ENCODE results near the gene RNLS. TPM values are rescaled to one million over a fixed set of nuclear protein-coding genes. Genes with fewer than 3 reads are reported as not detected.

RNLS gene
- total RNA-seq, 2 donors from 2014 or later: 21.7 to 31.8 TPM

- Histone ChIP-seq H3K27me3 (replicated peaks; ENCODE audit: insufficient read depth) (no peaks in the 10 kb centered on the region), H3K9me3 (no peaks in the 10 kb centered on the region), H3K27ac (no peak overlapping the region), H3K36me3 (no peaks in the 10 kb centered on the region), H3K4me1 (replicated peaks) (no peaks in the 10 kb centered on the region), H3K4me3 (no peak overlapping the region)
- WGBS: 41% methylated on average over 1 of the region's 1 CpG
- DNase-seq (ENCODE audit: low spot score): no peak
- intact Hi-C loops (cut with DNase I): no loop called here
- TF ChIP-seq POLR2AphosphoS5 (IDR thresholded peaks at IDR 0.05): no peak
- TF ChIP-seq CTCF (IDR thresholded peaks at IDR 0.05): no peak
- no peak for TF ChIP-seq POLR2A (IDR thresholded peaks at IDR 0.05)
Observed at GRCh38 chr10:88330174-88330573, 252.9 kb downstream of the RNLS start.

- Histone ChIP-seq H3K27me3 (replicated peaks; ENCODE audit: insufficient read depth) (no peaks in the 10 kb centered on the region), H3K4me1 (replicated peaks) (no peaks in the 10 kb centered on the region), H3K4me3 (no peak overlapping the region), H3K27ac (no peak overlapping the region), H3K9me3 (no peaks in the 10 kb centered on the region), H3K36me3 (no peaks in the 10 kb centered on the region)
- WGBS: 97% methylated on average over 3 of the region's 3 CpGs
- TF ChIP-seq POLR2AphosphoS5 (IDR thresholded peaks at IDR 0.05) (no peak), POLR2A (IDR thresholded peaks at IDR 0.05) (no peak), CTCF (IDR thresholded peaks at IDR 0.05) (no peak)
- intact Hi-C loops (cut with DNase I): no loop called here
- DNase-seq (ENCODE audit: low spot score): no peak
Observed at GRCh38 chr10:88322324-88323063, 260.6 kb downstream of the RNLS start.

- intact Hi-C loops (cut with DNase I): no loop called here
- TF ChIP-seq POLR2AphosphoS5 (IDR thresholded peaks at IDR 0.05) (peak; percentile 70), POLR2A (IDR thresholded peaks at IDR 0.05) (no peak)
- Histone ChIP-seq H3K27me3 (replicated peaks; ENCODE audit: insufficient read depth) (no peaks in the 10 kb centered on the region), H3K4me3 (no peak overlapping the region), H3K36me3 (no peaks in the 10 kb centered on the region), H3K4me1 (replicated peaks) (no peaks in the 10 kb centered on the region), H3K27ac (peak overlapping the region; percentile 53 to 72), H3K9me3 (no peaks in the 10 kb centered on the region)
- DNase-seq (ENCODE audit: low spot score): no peak
- WGBS: 54% methylated on average over 1 of the region's 1 CpG
Observed at GRCh38 chr10:88319960-88320517, 263.1 kb downstream of the RNLS start.

- Histone ChIP-seq H3K4me3 (no peak overlapping the region), H3K9me3 (no peaks in the 10 kb centered on the region), H3K27ac (no peak overlapping the region), H3K27me3 (replicated peaks; ENCODE audit: insufficient read depth) (no peaks in the 10 kb centered on the region), H3K4me1 (replicated peaks) (no peaks in the 10 kb centered on the region), H3K36me3 (no peaks in the 10 kb centered on the region)
- no peak for TF ChIP-seq POLR2AphosphoS5 (IDR thresholded peaks at IDR 0.05)
- no peak for TF ChIP-seq CTCF (IDR thresholded peaks at IDR 0.05)
- TF ChIP-seq POLR2A (IDR thresholded peaks at IDR 0.05): no peak
- WGBS: 98% methylated on average over 2 of the region's 2 CpGs
- DNase-seq (ENCODE audit: low spot score): no peak
- intact Hi-C loops (cut with DNase I): no loop called here
Observed at GRCh38 chr10:88318803-88319202, 264.3 kb downstream of the RNLS start.

- H3K27ac ChIP-seq: no peak overlapping the region
- no peak for DNase-seq (ENCODE audit: low spot score)
- H3K4me1 ChIP-seq (replicated peaks): no peaks in the 10 kb centered on the region
- H3K36me3 ChIP-seq: no peaks in the 10 kb centered on the region
- no peak for TF ChIP-seq CTCF (IDR thresholded peaks at IDR 0.05)
- TF ChIP-seq POLR2AphosphoS5 (IDR thresholded peaks at IDR 0.05): no peak
- no peak for TF ChIP-seq POLR2A (IDR thresholded peaks at IDR 0.05)
- no peaks in the 10 kb centered on the region for H3K9me3 ChIP-seq
- no peaks in the 10 kb centered on the region for H3K27me3 ChIP-seq (replicated peaks; ENCODE audit: insufficient read depth)
- intact Hi-C loops (cut with DNase I): no loop called here
- no peak overlapping the region for H3K4me3 ChIP-seq
Observed at GRCh38 chr10:88317099-88317498, 266.0 kb downstream of the RNLS start.
